Activated T-cell treated with anti-CD3 and anti-CD28 coated beads, Interleukin-2, amount 50 U/mL, for 48 hours (primary cell): ENCODE results near the gene TRIM52.

ENCODE experiments used
- DNase-seq, 2 experiments: peaks; one replicate each; pipeline ENCODE4 v3.0.0-alpha.2; 2020

The TRIM52 gene

DNA sequence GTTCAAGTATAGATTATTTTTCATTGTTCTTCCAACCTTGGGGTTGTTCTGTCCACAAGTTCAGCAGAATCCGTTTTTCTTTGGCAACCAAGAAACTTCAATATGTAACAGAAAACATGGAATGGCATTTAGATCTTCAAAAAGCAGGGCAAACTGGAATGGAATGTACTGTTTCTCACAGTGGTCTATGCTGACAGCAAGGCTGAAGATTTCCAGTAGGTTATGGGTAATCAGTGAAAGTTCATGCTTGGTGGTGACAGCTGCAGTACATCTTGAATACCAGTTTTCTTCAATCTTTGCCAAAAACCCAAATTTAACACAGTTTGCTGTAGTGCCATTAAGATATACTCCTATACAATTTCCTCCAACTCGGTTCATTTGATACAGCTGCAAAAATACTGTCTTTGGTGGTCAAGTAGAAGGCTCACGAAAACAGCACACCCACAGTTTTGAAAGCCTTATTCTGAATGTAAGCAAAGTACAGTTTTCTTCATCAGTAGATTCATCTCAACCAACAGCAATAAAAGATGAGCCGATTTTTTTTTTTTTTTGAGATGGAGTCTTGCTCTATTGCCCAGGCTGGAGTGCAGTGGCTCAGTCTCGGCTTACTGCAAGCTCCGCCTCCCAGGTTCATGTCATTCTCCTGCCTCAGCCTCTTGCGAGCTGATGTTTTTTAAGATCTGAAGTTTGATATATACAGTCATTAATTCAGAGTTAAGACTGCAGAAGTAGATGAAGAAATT is 4.9 kb downstream of the TRIM52 start:
- DNase-seq: no peak

DNA sequence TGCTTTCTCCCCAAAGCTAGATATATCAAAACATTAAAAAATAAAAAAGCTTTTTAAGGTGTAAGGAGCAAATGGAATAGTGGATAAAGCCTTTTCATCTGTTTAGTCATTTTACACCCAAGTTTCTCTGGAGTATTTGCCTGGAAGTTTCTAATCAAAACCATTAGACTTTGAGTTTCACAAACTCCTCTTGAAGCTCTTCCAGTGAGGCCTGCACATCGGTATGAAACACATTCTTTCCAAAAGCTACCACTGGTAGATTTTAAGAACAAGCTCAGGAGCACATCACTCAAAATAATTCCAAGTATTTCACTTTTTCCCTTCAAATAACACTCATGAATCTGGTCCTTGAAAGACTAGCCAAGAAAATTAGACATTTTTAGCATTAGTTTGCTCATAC is 5.7 kb downstream of the TRIM52 start:
- DNase-seq: no peak

DNA sequence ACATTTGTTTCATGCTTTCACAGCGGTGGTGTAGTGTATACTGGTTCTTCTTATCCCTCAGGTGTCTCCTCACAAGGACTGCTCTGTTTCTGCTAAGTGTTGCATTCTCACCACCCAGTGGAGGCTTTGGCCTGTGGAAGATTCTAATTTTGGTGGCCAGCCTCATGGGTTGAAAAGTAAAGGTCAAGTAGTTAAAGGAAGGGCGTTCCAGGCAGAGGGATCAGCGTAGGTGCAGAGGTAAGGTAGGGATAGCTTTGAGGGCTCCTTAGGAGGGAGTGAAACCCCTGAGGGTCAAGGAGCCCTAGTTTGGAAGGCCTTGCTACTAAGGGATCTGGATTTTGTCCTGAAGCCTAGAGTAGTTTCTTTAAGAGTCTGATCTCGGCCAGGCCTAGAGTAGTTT is 12.7 kb downstream of the TRIM52 start:
- DNase-seq: no peak

DNA sequence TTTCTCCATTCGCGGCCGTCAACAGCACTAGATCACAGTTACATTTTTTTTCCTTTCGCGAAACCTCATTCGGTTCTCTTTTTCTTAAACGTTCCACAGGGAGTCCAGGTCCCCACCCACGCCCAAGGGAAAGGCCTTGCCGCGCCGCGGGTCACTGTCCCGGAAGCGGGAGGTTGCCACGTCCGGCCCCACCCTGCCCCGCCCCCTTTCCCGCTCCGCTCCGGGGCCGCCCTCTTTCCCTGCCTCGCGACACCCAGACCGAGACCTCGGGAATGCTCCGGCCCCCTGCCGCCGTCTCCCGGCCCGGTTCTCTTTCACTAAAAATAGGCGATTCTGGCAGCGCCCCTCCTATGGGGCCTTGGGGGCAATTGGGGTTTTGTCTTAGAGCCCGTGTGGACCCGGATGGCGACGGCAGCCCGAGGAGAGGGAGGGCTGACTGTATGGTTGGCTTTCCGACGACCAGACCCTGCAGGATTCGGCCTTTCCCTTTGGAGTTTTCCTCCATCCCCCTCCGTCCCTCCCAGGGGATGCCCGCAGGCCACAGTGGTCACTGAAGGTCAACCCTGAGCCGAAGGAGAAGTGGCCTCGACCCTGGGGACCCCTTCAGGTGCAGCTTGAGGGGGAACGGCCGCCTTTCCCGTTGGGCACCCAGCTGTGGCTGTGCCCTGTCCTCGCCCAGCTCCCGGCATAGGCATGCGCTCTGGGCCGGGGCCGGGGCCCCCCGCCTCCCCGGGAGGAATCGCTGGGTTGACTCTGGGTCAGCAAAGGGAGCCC is 14.5 kb downstream of the TRIM52 start:
- DNase-seq: peak; percentile 89 to 90

DNA sequence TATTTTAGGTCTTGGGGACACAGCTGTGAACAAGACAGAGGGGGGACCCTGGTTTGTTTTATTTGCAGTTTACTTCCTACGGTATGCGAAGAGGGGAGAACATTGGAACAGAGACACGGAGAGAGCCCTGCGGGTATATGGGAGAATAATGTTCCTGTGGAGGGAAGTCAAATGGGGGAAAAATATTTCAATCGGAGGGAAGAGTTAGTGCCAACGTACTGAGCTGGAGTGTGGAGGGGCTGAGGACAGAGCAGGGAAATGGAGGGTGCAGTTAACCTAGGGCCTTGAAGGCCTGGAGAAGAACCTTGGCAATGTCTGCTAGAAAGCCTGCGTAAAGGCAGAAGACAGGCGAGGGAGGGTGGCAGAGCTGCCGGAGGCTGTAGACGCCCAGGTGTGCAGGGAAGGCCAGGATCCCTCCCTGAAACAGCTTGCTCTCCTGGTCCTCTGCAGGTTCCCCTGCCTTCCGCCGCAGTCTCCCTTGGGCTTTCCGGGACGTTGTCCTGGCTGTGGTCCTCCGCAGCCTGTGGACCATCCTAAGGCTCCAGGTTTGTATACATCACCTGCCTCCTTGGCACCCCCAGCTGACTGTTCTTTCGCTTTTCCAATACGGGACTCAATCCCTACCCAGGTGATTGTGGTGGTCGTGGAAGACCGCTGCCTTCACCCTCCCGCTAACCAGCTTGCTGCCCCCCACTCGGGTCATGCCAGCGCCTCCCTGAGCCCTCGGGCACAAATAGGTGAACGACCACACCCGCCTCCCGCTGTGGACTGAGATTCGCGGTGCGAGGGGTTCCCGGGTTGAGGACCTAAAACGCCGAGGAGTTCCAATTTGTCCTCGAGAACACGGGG is 15.3 kb downstream of the TRIM52 start:
- no peak for DNase-seq

DNA sequence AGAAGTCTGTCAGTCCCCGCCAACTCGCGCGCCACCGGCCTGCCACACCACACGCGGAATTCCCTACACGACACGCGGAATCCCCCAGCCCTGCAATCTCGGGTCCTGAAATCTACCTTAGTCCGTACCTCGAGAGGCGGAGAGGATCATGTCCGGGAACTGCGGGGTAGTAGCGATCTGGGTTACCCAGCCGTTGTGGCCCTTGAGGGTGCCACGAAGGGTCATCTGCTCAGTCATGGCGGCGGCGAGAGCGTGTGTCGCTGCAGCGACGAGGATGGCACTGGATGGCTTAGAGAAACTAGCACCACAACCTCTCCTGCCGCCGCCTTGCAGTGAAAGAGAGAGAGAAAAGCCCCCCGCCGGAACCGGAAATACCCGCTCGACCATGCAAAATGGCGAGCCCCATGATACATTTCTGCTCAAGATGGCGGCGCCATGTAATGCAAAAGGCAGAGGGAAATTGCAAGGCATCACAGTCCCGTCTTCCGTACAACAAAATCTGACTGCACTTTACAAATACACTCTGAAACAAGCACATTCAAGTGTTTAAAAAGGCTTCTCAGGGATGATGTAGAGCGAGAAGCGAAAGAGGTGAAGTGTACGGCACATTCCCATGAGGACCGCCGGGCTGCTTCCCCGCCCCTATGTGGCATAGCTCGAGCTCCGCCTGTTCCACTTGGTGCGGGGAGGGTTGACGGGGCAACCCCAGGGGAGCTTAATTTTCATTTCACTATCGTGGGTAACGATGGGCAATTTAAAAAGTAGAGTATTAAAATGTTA is 17.2 kb downstream of the TRIM52 start, which contains the start of gene RACK1:
Gene RACK1, minus strand, starts transcription at position 343 of the 780 bp plus-strand sequence. Its CDS starts 106 bp downstream, at position 237.
- peak; percentile 90 to 92 for DNase-seq

DNA sequence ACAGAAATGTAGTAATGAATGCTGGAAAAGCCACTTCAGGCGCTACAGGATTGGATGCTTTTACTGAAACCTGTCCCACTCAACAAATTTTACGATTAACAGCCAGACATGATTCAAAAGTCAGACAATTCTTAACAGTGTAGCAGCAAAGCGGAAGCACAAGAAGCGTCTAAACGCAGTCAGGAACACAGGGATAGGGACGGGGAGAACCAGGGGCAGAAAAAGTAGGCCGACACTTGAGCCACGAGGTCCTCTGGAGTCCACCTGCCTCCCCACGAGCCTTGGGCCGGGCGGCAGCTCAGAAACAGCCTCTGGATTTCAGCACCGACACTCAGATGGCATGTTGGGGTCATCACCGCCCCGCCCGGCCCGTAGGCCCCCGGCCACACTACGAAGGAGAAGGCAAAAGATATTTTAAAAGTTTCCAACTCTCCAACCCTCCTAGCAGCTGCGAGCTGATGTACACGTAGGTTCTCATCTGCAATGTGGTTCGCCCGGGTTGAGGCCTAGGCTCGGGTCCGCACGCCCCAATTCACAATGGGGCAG is 17.9 kb downstream of the TRIM52 start:
- DNase-seq: no peak

DNA sequence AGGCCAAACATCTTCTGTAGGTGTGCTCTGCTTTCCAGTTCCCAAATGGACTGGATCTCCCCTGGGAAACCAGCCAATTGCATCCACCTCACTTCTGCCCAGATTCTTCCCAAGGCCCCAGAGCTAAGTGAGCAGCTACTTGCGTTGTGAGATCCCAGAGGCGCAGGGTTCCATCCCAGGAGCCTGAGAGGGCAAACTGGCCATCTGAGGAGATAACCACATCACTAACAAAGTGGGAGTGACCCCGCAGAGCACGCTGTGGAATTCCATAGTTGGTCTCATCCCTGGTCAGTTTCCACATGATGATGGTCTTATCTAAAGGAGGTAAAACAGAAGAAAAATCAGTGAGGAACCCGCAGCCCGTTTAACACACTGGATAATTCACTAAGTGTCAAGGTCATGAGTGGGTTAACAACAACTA is 18.9 kb downstream of the TRIM52 start:
- no peak for DNase-seq

DNA sequence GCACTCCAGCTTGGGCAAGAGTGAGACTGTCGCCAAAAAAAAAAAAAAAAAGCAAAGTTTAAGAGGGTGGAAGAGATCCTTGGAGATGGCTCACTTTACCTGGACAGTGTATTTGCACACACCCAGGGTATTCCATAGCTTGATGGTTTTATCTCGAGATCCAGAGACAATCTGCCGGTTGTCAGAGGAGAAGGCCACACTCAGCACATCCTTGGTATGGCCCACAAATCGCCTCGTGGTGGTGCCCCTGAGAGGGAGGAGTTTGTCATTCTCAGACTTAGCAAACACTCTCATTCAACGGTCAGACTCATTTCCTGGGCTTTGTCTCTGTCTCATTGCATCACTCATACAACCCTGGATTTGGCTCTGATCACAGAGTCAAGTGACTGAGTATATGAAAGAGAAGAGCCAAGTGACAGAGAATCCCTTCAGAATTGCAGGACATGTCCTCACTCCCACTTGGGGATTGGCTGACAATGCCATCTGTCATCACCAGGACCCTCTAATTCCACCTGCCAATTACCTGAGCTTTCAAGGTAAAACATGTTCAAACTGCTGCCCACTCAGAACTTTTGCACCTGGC is 19.5 kb downstream of the TRIM52 start:
- DNase-seq: peak; percentile 73 to 74

DNA sequence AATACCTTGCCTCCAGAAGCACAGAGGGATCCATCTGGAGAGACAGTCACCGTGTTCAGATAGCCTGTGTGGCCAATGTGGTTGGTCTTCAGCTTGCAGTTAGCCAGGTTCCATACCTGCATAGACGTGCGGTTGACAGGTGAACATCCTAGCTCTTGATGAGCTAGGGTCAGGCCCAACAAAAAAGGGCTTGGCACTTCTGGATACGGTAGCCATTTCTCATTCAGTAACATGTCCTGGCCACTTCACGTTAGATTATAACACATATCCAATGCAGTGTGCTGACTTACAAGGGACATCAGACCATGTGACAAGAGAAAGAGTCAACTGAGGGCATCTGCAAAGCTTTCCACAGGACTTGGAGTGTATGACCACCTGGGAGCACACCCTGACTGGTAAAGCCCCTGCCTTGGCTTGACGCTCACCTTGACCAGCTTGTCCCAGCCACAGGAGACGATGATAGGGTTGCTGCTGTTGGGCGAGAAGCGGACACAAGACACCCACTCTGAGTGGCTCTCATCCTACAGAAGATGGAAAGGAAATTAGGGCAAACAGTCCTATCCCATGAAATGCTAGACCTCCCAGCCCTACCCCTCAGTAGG is 21.8 kb downstream of the TRIM52 start:
- DNase-seq: no peak

DNA sequence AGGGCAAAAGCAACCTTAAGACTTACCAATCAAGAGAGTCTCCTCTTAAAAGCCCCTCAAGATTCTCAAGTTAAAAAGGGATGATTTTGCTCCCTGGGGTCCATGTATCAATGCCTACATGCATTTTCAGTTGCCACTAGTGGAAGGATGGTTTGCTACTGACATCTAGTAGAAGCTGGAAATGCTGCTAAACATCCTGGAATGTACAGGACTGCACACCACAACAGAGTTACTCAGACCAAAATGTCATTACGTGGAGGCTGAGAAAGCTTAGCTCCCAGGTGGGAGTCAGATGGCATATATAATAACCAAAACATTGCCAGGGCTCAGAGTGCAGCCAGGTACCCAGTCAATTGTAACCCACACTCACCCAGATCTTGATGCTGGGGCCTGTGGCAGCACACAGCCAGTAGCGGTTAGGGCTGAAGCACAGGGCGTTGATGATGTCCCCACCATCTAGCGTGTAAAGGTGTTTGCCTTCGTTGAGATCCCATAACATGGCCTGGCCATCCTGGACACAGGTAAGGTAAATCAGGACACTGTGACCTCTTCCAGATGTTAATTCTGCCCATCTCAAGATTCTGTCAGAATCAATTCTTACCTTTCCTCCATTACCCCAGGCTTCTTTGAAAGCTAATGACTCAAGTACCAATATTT is 23.1 kb downstream of the TRIM52 start:
- DNase-seq: peak in 1 of 2 experiments; percentile 26

DNA sequence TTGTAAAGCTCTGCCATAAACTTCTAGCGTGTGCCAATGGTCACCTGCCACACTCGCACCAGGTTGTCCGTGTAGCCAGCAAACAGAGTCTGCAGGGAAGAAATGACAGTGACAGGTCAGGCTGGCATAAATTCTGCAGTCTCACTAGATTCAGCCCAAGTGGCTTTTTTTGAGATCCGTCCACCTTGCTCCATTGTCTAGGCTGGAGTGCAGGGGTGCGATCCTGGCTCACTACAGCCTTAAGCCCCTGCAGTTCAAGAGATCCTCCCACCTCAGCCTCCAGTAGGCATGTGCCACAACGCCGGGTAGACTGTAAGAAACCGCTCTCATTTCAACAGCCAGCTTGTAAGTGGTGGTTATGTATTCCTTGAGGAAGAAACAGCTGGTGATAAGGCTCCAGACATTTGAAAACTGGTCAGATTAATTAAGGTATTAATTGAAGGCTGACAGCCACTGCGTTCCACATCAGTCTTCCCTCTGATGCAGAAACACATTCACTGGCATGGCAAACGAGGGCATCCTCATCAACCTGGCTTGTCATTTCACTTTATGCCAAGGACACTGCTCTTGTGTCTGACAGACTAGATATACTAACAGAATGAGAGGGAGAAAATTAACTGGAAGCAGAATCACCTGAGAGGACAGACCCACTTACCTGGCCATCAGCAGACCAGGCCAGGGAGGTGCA is 23.8 kb downstream of the TRIM52 start:
- DNase-seq: peak in 1 of 2 experiments; percentile 20

DNA sequence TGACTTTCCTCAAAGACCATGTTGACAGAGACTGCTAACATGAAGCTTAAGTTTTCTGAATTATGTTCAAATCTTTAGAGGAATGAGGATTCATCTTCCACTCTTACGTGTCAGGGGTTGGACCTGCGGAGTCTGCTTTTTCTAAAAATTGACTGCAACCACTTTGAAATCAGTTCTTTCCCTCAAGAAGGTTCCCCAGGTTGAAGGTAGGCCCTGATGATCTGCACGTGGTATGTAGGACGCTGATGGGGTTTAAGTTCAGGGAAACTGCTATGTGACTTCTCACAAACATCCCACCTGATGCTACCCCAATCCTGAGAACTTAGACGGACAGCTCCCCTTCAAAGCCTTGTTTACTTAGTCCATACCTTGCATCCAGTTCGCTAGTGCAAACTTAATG is 24.5 kb downstream of the TRIM52 start:
- DNase-seq: peak in 1 of 2 experiments; percentile 24

DNA sequence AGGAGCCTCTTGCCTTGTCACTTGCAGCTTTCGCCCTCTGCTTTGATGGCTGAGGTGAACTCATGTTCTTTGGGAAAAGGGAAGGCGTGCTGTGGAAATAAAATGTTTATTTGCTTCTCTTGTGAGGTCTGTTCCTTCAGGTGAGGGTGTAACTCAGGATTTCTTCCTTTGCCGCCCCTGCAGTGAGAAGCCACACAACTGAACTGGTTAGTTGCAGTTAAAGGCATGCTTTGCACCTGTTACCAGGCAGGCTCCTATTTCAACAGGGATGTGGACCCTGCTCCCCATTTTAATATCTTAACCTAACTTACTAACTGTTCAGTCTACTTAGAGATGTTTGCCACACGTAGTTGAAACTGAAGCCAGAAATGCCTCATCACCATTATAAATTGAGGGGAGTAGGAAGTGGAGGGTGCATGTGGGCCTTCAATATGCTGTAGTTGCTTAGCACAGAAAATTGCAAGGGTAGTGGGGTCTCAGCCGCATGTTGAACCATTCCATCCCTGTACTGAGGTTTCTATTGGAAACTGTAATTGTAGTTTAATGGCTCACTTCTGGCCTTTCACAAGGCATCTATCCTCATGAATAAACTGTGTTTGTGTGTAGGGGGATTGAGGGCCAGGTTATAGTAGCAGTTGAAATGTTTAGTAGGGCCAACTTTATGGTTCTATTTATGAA is 25.1 kb downstream of the TRIM52 start:
- peak in 1 of 2 experiments; percentile 55 for DNase-seq

DNA sequence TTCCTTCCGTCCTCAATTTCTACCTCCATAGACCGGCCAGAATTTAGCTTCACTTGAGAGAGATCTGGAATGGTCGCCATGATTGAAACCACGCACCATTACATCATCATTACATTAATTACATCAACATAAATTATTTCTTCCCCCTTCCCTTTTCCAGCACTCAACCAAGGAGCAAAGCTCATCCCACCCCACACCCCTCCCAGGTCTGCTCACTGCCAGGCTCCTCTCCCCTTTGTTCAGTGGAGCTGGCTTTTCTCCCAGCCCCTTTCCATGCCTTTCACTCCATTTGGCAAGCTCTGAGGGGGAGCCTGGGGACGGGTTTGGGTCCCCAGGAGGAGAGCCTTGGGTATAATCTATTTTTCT is 25.6 kb downstream of the TRIM52 start:
- DNase-seq: peak in 1 of 2 experiments; percentile 56

DNA sequence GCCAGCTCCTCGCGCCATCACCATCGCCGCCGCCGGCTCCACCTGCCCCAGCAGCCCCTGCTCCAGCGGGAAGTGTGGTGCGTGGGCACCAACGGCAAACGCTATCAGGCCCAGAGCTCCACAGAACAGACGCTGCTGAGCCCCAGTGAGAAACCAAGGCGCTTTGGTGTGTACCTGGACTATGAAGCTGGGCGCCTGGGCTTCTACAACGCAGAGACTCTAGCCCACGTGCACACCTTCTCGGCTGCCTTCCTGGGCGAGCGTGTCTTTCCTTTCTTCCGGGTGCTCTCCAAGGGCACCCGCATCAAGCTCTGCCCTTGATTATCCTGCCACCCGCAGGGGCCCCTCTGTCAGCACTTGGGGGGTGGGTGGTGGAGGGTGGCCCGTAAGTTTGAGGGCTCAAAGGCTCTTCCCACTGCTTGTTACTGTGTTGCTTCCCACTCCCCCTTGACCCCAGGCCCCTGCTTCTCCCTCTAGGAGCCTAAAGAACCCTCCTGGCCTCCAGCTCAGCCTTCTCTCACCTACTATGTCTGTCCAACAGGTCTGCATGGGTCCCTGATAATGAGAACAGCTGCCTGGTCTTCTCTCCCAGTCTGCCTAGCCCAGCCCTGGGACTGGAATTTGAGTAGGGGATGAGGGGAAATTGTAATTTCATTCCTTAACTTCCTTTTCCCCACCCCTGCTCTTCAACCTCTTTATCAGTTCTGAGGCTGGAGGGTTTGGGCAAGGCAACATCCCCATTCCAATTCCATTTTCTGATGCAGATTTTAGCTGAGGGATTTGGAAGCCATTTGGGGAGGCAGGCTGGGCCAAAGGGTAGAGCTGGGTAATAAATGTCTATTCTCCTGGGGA is 26.3 kb downstream of the TRIM52 start:
- DNase-seq: peak in 1 of 2 experiments; percentile 54

DNA sequence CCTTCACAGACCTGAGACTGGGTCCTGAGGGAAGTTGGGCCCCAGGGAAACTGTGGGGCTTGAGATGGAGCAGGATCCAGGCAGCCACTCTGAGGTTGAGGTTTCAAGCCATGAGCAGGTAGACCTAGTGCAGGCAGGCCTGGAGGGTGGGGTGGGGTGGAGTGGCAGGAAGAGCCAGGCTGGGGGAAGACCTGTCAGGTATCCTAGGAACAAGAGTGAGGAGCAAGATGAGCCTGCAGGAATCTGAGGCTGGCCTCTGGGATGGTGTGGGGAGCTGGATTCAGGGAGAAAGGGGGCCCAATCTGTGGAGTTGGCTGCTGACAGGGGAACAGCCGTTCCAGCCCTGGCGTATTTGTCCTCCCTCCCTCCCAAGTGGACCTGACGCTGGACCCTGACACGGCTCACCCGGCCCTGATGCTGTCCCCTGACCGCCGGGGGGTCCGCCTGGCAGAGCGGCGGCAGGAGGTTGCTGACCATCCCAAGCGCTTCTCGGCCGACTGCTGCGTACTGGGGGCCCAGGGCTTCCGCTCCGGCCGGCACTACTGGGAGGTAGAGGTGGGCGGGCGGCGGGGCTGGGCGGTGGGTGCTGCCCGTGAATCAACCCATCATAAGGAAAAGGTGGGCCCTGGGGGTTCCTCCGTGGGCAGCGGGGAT is 27.0 kb downstream of the TRIM52 start:
- DNase-seq: no peak
